Effector CD8-positive, alpha-beta T cell (primary cell): ENCODE data around the gene IL1RL1.

ENCODE experiments used
- DNase-seq: peaks from one replicate; lab custom pipeline; 2025; lab: John Stamatoyannopoulos, UW
- total RNA-seq, 4 experiments: gene quantifications; one replicate each; lab custom pipeline; 2026; lab: John Stamatoyannopoulos, UW

IL1RL1 gene
- total RNA-seq = 0 to 0.18 (median 0) reads per million in 4 experiments

DNA sequence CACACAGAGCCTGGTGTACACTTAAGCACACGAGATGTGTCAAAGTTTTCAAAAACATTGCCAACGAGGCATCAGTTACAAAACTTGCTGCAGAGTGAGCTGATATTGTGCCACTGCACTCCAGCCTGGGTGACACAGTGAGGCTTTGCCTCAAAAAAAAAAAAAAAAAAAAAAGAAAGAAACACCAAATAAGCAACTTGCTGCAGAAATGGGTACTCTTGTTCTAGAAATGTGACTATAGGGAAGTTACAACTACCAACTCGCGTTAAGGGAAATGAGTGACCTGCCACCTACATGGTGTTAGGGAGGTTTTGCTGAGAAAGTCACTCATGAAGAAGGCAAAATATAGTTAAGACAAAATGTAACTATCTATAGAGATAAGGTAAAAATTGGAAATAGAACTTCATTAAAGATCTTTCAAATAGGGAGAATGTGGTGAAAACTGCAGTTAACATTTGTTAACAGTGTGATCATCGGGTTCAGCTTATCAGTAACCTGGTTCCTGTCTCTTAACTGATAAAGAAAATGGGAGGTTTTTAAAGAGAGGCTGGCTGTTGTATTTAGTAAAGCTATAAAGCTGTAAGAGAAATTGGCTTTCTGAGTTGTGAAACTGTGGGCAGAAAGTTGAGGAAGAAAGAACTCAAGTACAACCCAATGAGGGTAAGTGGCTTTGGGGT is at the start of gene IL1RL1:
IL1RL1 (plus strand) TSS at position 600 of the 677 bp plus-strand sequence. CDS start 26,702 bp downstream, outside the sequence.
- no peak for DNase-seq

DNA sequence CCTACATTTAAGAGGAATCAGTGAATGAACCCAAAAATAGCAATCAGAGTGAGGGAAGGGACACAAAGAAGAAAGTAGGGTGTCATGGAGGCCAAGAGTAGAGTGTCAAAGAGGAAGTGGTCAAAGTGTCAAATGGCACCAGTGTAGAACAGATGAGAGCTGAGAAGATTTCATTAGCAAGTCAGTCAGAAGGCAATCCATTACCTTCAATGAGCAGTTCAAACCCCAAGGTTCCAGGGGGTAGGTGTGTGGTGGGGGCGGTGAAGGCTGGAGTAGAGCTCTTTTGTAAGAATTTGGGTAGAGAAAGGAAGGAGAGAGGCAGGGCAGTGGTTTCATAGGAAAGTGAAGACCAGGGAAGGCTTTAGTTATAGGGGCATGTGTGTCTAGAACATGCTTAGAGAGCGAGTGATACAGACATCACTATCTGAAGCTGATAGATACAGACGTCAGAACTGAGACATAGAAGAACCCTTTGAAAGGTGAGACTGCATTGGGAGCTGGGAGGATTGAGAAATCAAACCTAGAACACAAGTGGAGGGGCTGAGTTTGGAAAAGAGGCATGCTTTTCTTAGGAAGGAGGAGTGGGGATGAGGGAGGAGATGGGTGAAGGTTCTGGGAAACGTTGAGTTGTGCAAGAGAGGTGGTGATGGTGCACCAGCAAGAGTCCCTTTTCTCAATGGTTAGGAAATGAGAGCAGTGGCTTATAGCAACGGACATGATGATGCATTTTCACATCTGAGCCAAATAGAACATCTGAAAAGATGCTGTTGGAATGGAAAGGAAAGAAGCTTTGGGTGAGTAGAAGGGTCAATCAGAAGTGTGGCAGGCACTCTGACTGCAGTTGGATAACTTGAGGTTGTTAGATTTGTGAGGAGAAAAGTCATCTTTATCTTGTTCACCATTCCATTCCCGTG is 48.9 kb upstream of the IL1RL1 start:
- DNase-seq = no peak

DNA sequence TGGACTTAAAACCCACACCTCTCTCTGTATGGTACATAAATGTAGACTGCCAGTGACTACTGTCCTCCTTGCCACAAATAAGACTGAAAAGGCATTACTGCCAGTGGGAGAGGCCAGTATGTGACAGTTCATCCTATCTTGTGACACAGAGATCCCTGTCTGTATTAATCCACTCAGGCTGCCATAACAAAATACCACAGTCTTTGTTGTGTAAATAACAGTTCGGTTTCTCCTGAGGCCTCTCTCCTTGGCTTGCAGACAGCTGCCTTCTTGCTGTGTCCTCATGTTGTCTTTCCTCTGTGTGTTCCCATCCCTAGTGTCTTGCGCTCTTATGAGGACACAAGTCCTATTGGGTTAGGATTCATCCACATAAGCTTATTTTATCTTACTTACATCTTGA is 46.4 kb upstream of the IL1RL1 start:
- DNase-seq = no peak

DNA sequence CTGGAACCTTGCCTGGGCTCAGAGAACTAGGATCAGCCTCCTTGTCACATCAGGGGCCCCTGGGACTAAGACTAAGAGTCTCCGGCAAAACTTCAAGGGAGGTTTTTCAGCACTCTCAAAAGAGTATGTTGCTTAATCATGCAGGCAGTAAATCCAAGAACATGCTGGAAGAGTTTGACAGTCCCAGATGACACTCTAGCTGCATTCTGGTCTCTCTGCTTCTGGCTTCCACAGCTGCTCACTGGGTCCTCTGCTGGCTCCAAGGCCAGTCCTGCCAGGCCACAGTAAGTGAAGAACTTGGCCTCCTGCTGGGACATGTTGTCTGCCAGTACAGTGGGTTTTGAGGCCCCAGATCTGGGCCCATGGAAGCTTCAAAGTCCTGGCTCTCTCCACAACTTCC is 45.2 kb upstream of the IL1RL1 start:
- DNase-seq = no peak

DNA sequence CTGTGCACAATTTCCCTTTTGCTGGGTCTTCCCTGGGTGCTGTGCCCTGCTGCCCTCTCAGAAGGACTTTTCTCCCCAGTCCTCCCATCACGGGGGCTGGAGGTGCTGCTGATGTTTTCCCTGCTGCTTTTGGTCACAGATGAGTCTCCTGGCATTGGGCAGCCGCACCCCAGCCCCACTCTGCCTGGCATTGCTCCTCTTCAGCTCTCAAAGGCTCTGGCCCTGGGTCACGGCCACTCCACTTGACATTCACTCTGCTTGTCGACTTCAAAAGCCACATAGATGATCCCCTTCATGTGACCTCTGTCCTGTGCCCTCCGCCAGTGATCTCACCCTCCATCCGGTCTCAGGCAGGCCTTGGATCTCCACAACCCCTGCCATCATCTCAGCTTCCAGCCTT is 43.6 kb upstream of the IL1RL1 start:
- DNase-seq = no peak

DNA sequence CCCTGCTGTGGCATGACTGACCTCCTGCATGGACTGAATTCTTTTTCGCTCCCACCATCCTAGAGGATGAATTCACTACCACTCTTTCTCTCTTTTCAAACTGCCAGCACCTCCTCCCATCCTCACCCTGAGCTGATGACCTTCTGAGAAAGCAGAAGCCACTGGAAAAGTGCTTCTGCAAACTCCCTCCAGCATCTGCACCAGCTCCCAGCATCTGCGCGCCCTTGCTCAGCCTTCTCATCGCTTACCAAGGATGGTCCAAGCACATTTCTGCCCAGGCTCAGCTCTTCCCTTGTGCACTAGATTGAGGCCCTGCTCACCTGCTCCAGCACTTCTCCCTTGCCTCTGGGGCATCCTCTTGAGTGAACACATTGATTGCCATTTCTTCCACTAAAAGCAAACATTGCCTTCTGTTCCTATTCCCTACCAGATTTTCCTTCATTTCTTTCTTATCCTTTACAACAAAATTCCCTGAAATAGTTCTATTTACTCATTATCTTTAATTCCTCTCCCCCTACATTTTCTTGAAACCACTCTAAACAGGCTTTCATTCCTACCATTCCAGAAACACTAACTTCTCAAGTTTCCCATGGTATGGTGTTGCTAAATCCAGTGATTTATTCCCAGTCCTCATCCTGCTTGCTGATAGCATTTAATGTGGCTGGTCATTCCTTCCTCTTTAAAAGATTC is 42.7 kb upstream of the IL1RL1 start:
- DNase-seq = no peak

DNA sequence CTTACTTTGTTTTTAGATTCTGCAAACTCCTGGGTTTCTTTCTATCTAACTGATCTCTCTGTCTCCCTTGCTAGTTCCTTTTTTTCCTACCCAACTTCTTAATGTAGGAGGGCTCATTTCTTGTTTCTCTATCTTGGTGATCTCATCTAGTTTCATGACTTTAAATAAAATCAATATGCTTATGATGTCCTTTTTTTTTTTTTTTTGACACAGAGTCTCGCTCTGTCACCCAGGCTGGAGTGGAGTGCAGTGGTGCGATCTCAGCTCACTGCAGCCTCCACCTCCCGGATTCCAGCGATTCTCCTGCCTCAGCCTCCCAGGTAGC is 42.2 kb upstream of the IL1RL1 start:
- no peak for DNase-seq

DNA sequence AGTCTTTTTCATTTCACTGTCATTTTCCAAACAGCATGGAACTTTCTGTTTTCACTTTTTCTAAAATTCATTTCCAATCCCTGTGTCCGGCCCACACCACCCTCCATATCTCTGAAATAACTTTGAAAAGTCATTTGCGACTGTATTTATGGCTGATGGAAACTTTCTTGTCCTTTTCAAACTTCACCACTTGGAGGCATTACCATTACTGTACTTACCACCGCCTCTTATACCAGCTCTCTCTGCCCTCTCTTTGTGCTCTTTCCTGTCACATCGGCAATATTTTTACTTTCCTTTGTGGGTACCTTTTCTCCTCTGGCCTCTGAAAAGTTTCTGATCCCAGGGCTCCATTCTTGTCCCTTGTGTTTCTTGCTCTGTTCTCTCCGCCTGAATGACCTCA is 39.5 kb upstream of the IL1RL1 start:
- DNase-seq = no peak

DNA sequence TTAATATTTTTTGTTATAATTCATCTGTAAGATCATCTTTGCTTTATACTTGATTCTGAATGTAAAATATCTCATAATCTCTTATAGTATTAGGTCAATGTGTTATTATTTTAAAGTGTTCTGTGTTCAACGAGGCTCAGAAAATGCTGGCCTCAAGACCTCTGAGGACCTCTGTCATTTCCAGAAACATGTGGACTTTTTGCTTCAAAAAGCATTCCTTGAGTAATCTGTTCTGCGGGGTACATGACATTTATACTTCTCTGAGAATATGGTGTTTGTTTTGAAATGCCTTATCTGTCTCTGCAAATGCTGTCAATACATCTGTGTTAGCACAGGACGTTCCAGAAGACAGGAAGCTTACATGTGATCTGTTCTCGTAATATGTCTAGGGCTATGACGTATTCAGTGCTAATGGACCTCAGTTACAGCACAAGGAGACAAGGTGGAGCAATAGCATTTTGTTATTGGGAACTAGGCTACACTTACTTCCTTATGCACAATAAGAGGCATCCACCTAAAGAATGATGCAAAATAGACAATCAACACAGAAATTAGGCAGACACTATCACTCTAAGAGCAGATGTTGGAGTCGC is 37.6 kb upstream of the IL1RL1 start:
- DNase-seq = no peak

DNA sequence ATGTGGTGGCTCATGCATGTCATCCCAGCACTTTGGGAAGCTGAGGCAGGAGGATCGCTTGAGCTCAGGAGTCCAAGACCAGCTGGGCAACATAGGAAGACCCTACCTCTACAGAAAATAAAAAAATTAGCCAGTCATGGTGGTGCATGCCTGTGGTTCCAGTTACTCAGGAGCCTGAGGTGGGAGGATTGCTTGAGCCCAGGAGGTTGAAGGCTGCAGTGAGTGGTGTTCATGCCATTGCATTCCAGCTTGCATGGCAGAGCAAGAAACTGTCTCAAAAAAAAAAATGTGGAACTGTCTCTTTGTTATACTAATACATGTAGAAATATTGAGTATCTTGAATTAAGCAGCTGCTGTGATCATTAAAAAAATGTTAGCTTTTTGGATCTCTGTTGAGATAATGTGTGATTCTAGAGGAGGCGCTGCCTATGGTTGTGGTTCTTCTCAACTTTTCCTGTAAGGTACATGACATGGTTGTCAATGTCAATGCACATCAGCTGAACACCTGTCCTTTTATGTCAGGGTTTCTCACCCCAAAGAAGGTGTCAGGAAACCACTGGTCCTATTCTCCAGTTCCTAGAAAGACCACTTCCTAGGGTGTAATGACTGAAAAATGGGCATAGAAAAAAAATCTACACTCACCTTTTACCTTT is 34.7 kb upstream of the IL1RL1 start:
- DNase-seq = no peak

DNA sequence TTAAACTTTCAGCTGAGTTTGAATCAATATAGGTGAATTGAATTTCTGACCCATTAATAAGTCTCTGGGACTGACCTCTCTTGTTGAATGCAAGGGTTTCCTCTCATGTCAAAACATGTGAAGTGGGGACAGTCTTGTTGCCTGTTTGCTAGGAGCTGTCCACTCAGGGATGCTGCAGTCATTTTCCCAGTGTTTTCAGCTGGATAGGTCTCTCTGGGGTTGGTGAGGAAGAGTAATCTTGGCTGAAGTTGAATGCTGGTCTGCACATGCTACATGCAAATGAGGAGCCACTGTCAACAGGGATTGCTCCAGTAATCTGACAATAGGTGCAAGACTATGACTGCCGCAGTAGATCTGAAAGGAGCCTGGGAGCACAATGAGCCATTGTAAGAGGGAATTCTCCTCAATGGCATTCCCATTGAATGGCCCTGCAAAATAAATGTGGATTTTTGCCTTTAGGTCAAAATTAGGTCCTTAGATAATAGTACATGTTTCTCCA is 34.1 kb upstream of the IL1RL1 start:
- DNase-seq = no peak

DNA sequence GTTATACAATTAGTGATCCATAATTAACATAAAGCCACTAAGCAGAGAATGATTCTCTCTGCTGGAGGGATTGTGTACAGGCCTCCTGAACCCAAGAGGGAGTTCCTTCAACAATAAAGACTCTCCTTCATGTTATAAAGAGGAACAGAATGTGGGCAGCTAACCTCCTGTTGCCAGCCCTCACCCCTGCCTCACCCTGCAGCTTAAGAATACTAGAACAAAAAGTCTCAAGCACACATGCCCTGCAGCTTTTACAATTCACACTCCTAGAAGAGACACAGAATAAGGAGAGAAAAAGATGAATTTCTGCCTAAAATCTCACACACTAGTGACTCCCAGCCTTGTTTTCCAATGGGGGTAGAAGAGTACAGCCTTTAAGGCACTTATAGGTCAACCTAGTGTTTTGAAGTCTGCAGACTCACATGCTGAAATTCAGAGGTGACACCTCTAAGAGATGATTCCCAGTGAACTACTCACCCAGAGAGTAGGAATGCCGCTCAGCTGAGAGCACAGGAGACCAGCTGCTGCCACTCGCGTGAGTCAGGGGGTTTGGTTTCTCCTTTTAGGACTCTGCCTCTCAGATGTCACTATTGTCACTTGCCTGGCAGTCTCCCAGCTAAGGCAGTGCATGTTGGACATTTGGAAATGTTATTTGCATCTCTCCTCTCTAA is 32.5 kb upstream of the IL1RL1 start:
- DNase-seq = no peak

DNA sequence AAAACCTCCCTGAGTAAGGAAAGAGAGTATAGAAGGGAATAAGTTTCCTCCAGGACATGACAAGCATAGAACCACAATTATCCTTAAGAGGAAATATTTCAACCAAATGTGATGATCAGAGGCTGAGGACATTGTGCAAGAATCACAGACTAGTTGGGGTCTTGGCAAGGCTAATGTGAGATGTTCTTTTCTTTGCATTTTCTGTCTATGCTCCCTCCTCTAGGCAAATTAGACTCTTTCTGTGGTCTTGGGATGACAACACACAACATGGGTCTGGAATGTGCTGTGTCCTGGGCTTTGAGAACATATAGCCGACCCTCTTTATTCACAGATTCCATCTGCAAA is 32.0 kb upstream of the IL1RL1 start:
- no peak for DNase-seq

DNA sequence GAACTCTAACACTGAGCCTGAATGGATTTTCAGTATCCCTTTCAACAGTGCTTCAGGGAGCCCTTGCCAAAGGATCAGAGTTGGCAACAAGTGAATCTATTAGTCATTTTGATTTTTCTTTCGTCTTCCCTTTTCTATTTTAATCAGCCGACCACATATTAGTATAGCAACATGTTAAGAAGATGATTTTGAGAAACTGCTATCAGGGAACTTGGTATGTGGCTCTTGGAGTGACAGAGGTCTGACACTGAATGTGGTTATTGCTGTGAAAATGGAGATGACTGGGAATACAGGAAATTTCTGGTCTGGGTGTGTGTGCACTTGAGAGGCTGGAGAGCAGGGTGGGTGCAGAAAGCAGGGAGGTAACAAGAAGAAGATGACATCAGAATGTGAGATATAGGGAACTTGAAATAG is 28.7 kb upstream of the IL1RL1 start:
- DNase-seq = no peak

DNA sequence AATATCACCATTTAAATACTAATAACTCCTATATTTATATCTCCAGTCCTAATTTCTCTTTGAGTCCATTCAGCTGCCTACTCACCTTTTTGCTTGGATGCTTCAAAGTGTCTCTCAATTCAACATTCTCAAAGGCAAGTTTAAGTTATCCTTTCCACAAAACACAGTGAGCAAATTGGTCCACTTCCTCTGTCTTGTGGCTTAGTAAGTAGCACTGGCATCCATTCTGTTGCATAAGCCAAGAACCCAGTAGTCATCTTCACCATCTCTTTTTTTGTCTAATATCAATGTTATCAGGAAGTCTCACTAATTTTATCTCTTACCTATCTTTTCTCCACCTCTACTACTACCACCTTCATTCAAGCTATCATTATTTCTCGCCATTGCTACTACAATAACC is 27.4 kb upstream of the IL1RL1 start:
- no peak for DNase-seq

DNA sequence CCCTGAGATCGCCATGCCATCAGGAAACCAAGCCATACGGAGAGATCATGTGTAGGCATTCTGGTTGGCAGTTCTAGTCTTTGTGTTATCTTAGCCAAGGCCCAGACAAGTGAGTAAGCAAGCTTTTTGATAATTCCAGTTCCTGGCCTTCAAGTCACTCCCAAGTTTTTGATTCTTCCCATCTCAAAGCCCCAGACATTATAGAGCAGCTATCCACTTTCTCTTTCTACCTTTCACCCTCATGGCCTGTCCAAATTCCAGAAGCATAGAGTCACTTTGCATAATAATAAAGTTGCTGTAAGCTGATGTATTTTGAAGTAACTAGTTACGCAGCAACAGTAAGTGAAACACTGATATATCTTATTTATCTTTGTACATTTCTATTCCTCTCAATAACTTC is 26.8 kb upstream of the IL1RL1 start:
- no peak for DNase-seq

DNA sequence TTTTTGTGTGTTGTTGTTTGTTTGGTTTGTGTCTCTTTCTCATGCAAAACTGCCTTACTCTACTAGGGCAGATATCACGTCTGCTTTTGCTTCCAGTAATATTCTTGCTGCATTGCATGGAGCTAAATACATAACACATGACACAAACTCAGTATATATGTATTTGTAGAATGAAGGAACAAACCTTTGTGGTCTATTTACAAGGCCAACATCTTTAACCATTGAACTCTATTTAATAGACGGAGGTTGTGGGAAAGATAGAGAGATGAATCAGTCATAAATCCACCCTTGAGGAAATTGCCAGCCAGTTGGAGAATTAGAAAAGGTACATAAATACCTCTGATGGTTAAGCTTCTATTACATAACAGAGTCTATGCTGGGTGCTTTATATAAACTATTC is 26.0 kb upstream of the IL1RL1 start:
- no peak for DNase-seq

DNA sequence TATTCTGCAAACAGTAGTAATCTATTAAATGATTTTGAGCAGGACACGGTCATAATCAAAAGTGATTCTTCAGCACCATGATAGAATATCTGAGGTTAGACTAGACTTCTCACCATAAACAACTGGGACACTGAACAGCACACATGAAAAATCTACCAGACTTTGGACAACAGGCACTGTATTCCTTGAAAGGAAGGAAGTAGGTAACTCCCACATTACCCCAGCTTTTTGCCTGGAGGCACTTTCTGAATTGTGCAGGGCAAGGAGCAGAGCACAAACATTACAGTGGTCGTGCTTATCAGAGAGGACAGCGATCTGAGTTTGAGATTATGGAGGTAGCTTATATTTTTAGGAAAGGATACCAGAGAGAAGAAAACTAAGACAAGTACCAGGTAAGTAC is 25.3 kb upstream of the IL1RL1 start:
- no peak for DNase-seq

DNA sequence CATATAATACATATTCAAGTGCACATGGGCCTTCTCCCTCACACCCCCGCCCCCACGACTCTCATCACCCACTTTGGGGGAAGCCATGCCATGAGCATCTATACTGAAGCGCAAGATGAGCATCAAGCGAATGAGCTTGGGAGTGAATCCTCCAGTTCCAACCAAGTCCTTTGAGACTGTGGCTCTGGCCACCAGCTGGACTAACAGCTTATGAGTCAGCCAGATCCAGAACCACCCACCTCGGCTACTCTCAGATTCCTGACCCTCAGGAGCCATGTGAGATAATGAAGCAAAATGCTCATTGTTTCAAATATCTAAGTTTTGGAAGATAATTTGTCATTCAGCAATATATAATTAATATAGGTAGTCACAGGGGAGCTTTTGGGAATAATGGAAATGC is 22.2 kb upstream of the IL1RL1 start:
- DNase-seq = no peak

DNA sequence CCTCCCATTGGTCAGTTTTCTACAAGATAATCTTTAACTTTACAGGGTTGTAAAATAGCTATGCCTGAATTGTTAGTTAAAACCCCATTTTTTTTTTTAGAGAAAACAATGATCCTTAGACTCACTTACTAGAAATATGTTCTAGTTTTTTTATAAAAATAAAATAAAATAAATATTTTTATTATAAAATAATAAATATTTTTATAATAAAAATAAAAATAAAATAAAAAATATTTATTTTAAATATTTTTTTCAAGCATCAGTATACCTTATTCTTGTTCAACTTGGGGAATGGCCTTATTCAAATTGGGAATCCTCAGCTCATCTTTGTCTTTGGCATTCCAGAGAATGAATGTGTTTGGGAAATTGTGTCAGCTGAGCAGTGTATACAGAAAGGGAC is 20.8 kb upstream of the IL1RL1 start:
- no peak for DNase-seq
